Epithelial cell of esophagus (primary cell): ENCODE data around the gene GLIPR1L1.
"Not testable (repeated sequence)": the region's sequence is repeated elsewhere in the genome, so short reads cannot be mapped to it uniquely, and the experiment has no call there.

Experiments used
- DNase-seq: peaks from one replicate; pipeline ENCODE4 v3.0.0; 2010; ENCODE audit warnings: low read depth
- H3K4me3 ChIP-seq: 2 replicates; pipeline ENCODE4 v1.5.1; 2011; ENCODE audit warnings: mild to moderate bottlenecking, low read length, control low read depth
- CTCF ChIP-seq: IDR thresholded peaks from 2 replicates; pipeline ENCODE4 v1.5.1; 2011; ENCODE audit warnings: low read depth, mild to moderate bottlenecking, low read length, control low read depth, inconsistent platforms; ENCODE audit not compliant: insufficient read depth; ENCODE audit errors: missing control alignments

The GLIPR1L1 gene

GRCh38 chr12:75323663-75324062, 10.8 kb upstream of the GLIPR1L1 start:
- no peak for TF ChIP-seq CTCF
- DNase-seq, result no peak
- H3K4me3 ChIP-seq, result no peak overlapping the region

- no peak for DNase-seq
- no peak for TF ChIP-seq CTCF
Measured at GRCh38 chr12:75327642-75328041, 6.8 kb upstream of the GLIPR1L1 start.

GRCh38 chr12:75329918-75330826, 4.3 kb upstream of the GLIPR1L1 start, which contains the start of gene CAPS2:
Gene CAPS2, minus strand, starts transcription at chr12:75330324. Its CDS starts 3,826 bp downstream, at chr12:75326498.
- DNase-seq, result peak; percentile 92
- peak within 1 kb of the TSS; percentile 73 for H3K4me3 ChIP-seq
- TF ChIP-seq CTCF, result no peak

More at GRCh38 chr12:75327642-75328041, 6.8 kb upstream of the GLIPR1L1 start:
- no peak overlapping the region for H3K4me3 ChIP-seq

GRCh38 chr12:75337905-75338304, 3.4 kb downstream of the GLIPR1L1 start:
- H3K4me3 ChIP-seq, result no peak overlapping the region
- DNase-seq, result no peak
- TF ChIP-seq CTCF, result no peak

- DNase-seq, result no peak
- TF ChIP-seq CTCF, result no peak
- no peak overlapping the region for H3K4me3 ChIP-seq
Measured at GRCh38 chr12:75341873-75342272, 7.4 kb downstream of the GLIPR1L1 start.

- TF ChIP-seq CTCF, result no peak
- DNase-seq, result peak; percentile 46
- H3K4me3 ChIP-seq, result no peak overlapping the region
Measured at GRCh38 chr12:75345531-75345930, 11.1 kb downstream of the GLIPR1L1 start.

GRCh38 chr12:75346215-75346614, 11.7 kb downstream of the GLIPR1L1 start:
- DNase-seq, H3K4me3 ChIP-seq: not testable (repeated sequence)
